Left hindlimb (tissue), 1 donor: ENCODE data around the gene NHEJ1.

ENCODE experiments used
- DNase-seq: peaks from one replicate; pipeline ENCODE4 v3.0.0-alpha.2; 2018

The NHEJ1 gene

DNA sequence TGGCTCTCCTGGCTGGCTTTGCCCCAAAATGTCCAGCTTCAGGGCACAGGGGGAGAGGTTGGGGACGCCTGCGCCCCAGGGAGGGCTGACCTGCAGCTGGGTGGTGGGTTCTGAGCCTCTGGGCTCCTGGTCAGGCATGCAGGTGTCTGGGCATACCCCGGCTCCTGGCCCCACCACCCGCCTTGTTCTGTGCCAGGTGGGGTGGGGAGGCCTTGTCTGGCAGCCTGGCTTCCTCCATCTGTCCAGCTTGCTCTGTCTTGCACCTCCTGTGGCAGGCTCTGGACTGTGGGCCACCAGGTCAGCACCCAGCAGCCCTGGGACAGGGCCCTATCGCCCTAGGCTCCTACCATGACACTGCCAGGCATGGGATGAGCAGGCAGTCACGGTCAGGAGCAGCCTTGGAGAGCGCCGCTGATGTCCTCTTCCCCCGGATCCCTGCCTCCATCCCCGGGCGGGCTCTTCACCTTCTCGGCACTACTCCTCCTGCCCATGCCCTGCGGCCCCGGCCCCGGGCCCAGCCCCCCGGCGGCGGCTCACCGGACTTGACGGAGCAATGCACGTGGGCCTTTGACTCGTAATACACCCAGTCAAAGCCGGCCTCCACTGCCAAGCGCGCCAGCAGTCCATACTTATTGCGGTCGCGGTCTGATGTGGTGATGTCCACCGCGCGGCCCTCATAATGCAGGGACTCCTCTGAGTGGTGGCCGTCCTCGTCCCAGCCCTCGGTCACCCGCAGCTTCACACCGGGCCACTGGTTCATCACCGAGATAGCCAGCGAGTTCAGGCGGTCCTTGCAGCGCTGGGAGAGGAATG lies 103.5 kb downstream of the NHEJ1 start:
- no peak for DNase-seq

DNA sequence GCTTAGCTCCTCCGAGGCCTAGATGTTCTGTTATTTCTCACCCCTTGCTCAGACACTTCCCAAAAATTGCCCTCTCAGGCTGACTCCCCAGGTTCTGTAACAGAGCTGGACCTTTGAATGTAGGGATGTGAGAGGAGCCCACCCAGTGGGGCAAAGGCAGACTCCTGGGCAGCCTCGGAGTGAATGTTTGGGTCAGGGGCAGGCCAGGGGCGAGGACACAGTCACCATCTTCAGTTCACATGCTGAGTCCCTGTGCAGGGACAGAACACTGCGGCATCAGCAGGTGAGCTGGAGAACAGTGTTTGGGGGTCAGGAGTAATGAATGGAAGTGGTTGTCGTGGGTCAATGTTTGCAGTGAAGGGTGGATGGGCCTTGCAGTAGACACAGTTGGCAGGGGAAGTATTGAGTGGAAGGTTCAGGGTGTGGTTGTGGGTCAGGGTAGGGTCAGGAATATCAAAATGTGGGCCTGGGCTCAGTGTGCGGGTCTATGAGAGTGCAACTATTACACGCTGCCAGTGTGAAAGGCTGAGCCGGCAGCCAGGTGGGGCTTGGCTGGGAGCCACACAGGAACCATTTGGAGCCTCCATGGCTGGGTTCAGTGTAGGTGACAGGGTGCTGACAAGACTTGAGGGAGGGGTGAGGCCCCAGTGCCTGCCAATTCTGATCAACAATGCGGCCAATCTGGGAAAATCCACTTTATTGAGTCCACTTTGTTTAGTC lies 104.3 kb downstream of the NHEJ1 start:
- DNase-seq, result no peak

DNA sequence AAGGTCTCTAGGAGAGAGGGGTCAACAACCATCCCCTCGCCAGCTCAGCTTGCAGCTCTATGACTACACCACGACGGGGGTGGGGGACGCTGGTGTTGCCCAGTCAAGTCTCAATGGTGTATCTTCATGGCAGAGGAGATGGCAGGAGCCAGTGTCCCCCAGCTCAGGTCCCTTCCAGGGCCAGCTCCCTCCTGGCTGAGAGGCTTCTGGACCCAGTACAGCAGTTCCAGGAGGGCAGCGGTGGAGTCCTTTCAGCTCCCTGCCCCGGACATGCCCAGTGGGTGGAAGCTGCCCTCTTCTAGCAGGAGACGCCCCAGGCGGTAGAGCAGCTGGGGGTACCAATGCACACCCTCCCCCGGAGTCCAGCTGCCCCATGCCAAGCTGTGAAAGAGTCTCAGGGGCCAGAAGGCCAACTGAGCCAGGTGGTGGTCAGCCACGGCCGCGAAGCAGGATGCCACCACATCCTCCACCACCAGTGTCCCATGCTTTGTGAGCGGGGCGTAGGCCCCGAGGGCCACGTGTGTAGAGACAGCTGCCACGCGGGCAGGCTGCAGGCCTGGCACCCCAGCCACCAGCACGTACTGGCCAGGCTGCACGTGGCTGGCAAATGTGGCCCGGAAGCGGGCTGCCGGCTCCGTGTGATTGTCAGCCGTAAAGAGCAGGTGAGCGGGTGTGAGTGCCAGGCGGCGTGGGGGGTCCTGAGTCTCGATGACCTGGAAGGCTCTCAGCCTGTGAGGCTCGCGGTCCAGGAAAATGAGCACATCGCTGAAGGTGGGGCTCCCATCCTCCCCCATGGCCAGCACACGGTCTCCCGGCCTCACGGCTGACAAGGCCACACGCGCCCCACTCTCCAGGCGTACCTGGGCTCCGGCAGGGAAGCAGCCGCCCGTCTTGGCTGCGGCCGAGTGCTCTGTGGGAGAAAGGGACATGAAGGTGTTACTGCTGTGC lies 105.4 kb downstream of the NHEJ1 start:
- DNase-seq, result no peak

DNA sequence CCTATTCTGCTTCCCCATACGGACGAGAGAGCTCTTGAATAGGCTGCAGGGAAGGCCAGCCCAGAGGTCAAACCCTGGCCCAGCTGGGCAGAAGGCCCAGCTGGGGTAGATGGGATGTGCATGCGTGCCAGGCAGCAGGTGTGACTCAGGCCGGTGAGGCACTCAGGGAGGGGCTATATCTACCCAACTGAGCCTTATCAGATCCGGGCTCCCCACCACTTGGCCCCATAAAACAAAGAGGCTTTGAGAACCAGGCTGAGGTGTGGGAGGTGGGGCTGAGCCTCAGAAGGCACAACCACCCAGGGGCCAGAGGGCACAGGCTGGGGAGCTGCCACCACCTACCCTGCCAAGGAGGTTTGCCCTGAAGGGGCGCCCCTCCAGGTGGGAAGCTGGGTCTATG lies 111.3 kb downstream of the NHEJ1 start:
- DNase-seq, result no peak

DNA sequence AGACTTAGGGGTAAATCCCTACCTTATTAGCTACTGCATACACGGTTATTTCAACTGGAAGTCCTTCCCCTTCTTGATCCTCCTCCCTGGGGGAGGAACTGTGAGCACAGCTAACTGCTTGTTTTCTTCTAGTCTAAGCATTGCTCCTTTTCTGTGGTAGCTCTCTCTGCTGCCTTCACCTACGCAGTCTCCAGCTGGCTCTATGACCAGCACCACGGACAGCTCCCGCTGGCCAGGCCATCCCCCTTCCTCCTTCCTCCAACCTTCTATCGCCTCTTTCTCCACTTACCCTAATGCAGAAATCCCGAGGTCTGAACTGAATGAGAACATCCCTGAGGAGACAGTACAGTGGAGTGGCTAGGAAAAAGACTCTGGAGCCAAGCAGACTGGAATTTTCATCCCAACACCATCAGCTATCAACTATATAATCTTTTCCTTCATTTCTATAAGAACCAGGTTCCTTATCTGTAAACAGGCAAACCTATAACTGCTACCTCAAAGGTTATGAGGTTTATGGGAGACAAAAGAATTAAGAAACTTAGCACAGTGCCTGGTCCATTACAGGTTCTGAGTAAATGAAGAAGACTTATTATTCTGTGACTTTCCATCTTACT lies 114.6 kb downstream of the NHEJ1 start:
- DNase-seq, result peak; percentile 62

DNA sequence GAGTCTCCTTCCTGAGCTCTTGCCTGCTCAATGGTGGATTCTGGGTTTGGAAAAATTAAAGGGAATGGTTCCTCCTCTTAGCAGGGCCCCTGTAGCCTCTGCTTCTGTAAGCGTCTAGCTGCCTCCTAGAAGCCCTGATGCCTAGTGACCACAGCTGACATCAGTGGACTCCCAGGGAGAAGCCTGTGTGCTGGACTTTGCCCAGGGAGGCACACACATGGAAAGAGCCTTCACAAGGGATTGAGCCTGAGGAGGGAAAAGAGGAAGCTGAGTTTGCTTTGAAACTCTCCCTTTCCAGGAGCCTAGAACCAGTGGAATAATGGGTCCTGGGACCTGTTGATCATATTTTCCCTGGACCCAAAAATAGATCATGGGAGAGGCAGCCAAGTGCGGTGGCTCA lies 117.9 kb downstream of the NHEJ1 start:
- no peak for DNase-seq

DNA sequence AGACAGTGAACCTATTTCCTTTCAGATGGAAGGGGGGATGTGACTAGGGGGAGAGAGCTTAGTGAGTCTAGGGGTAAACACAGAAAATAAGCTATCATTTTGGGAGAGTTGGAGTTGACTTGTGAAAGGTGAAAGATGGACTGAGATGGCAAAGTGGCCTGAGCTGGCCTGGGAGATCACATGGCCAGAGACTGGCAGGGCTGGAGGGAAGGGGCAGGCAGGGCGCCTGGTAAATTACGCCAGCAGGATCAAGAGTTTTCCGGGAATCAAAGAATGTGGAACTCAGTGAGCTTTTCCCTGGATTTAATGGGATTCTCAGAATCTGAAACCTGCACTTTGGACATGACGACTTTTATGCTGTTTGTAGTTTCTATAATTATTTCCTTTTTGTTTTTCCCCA lies 118.5 kb downstream of the NHEJ1 start:
- DNase-seq, result no peak

DNA sequence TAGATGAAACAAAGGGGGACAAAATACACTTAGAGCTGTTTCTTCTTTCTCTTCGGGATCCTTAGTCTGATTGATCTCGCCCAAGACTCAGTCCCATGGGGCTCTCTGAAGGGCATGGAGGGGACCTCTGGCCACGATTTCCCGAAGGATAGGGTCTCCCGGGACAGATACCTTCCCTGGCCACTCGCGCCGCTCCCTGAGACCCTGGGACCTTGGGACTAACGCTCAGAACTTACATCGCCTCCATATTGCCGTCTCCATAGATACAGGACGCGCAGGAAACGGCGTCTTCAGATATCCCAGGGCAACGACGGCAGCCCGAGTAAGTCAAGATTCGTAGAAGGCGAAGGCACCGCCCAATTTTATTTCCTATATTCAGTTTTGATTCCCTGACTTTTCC lies 119.4 kb downstream of the NHEJ1 start, which contains the start of gene CFAP65:
Gene CFAP65, minus strand, starts transcription at position 265 of the 400 bp plus-strand sequence. CDS start 2,468 bp downstream, outside the sequence.
- DNase-seq, result no peak

DNA sequence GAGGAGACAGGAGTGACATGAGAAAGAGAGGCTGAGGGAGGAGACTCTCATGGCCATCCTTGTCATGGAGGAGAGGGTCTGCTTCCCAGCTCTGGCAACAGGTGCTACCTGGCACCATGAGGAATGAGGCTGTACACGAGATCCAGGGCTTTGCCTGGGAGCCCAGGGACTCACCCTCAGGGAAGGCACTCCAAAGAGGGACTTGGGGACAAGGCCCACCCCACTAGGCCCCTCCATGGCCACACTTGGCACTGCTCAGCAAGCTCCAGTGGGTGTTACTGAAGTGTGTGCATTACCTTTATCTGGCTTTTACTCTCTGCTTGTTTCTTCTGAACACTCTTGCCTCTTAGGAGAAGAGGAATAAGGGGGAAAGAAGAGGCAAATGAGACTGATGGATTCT lies 122.0 kb downstream of the NHEJ1 start:
- no peak for DNase-seq

DNA sequence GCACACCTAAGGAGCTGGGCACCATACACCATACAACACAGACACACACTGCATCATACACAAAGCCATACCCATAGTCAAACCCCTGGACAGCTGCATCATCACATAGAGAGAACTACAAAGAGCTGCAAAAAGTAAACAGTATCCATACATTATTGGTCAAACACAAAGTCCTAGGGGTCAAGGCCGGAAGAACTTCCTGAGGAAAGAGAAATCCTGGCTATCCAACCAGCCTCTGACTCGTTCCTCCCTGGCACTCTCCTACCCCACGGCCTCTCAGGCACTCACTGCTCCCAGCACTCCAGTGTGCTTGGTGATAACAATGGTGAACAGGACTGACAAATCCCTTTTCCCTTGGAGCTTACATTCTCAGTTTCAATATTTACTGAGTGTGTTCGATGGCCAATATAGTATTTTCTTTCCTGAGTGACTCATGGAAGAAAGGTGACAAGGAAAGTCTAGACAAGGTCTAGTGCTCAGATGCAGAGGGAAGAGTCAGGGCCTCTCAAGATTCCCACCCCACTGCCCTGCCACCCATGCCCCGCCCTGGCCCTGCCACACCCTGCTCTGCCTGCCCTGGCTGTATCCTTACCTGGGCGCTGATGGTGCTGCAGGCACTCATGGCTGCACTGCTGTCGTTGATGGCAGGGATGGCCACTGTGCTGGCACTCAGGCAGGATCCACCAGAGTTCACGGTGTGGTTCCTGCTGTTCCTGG lies 122.7 kb downstream of the NHEJ1 start:
- no peak for DNase-seq

DNA sequence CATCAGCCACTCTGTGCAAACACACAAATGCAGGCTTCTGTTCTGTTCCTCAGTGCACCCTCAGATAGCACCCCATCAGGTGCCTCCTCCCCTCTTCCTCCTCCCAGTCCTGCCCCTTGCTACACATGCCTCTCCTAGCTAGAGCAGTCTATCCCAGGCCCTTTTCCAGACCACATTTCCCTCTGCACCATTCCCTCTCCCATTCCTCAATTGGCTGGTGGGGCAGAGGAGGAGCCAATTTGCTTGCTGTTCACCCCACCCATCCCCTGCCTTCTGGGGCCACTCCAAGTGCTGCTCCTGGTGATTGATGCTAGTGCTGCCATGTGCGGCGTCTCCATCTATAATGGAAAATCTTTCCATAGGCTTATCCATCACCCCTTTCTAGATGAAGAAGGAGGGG lies 124.7 kb downstream of the NHEJ1 start:
- no peak for DNase-seq

DNA sequence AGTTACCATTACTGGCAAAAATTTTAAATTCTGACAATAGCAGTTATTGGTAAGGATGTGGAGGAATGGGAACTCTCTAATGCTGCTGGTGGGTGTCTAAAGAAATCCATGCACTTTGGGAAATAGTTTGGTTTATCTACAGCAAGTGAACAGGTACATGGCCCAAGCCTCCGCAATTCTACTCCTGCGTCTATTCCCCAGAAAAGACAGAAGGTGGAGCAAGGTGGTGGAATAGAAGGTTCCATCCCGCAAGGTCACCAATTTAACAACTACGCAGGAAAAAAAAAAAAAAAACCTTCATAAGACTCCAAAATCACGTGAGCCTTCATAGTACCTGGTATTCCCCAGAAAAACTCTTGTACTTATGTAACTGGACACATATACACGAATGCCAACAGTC lies 125.8 kb downstream of the NHEJ1 start:
- no peak for DNase-seq

DNA sequence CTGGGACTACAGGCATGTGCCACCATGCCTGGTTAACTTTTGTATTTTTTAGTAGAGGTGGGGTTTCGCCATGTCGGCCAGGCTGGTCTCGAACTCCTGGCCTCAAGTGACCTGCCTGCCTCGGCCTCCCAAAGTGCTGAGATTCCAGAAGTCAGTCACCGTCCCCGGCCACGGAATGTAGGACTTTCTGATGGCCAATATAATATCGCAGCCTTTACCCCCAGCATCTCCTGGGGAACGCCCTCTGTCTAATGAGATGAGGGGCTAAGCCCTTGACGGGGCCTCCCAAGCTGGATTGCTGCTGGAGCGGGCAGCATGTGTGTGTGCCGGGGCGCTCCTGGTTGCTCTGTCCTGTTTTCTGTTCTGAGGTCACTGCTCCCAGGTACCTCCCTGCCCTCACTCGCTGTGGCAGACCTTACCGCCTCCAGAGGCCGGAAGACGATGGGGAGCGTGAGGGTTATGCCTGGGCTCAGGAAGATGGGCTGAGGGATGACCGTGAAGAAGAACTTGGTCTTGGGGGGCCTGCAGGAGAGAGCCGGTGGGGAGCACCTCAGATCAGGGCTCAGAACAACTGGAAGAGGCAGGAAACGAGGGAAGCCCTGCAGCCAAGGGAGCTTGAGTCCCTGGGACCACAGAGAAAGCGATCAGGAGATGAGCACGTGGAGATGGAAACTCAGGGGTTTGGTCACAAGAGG lies 128.4 kb downstream of the NHEJ1 start:
- DNase-seq, result no peak

DNA sequence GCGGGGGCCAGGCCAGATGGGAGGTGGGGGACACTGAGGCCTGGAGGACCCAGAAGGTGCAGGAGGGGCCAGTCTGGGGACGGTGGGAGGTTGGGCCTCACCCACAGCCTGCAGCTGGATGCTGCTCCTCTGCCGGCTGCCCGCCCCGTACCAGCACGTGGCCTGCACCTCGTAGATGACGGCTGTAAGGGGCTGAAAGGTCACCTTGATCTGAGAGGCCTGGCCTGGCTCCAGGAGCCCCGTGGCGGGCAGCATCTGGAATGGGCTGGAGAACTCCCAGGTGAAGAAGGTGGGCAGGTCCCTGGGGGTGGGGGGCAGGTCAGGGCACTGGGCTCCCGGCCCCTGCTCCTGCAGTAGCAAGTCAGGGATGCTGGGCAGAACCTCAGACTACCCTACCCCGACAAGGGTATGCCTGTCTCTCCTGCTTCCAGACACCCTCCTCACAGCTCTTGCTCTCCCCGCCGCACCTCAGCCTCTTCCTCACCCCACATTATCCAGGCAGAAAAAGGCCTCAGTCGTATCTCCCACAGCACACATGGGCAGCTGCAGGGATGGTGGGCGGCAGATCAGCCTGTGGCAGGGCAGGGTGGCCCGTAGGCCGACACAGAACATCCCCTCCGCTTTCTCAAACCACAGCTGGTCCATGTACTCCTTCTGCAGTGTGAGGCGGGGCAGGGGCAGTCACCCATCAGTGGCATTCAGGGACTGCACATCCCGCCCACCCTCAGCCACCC lies 129.4 kb downstream of the NHEJ1 start:
- DNase-seq, result no peak

DNA sequence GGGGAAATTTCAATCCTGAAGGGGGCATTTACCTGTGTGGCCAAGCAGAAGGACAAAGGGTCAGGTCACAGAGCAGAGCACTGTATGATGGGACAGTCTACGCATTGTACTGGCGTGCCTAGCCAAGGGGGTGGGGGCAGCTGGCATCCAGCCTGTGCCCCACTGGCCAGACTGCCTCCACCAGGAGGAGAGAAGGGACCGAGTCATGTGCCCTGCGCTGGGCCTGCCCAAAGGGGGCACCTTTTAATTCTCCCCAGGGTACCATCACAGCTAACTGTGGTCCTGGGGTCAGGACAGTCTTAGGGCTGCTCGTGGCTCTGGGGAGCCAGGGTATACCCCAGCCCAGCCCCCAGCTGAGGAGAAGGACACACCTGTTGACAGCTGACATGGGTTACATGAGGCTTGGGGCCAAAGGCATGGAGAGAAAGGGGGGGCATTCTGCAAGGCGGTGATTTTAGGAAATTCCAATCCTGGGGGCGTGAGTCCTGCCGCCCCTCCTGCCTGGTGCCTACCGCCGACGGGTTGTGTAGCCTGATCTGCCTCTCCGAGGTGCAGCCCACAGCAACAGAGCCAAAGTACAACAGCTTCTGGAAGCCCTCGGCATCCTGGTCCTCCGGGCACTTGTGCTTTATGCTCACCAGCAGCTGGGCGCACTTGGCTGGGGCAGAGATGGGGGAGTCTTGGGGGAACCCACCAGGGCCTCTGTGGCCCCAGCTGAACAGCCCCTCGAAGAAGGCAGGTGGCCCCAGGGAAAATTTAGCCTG lies 130.3 kb downstream of the NHEJ1 start:
- no peak for DNase-seq

DNA sequence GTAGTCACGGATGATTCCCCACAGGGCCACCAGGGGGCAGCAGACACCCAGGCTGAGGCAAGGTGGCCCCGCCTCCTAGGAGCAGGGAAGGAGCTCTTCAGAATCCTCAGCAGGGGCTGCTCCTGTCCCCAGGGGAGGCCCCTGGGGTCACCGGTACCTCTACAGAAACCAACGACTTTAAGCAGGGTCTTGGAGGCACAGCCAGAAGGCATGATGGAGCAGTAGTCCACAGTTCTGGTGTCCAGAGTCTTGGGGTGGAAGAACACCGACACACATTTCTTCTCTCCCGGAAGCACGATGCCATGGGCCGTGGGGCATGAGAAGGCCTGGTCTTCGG lies 130.8 kb downstream of the NHEJ1 start:
- DNase-seq, result peak; percentile 79

DNA sequence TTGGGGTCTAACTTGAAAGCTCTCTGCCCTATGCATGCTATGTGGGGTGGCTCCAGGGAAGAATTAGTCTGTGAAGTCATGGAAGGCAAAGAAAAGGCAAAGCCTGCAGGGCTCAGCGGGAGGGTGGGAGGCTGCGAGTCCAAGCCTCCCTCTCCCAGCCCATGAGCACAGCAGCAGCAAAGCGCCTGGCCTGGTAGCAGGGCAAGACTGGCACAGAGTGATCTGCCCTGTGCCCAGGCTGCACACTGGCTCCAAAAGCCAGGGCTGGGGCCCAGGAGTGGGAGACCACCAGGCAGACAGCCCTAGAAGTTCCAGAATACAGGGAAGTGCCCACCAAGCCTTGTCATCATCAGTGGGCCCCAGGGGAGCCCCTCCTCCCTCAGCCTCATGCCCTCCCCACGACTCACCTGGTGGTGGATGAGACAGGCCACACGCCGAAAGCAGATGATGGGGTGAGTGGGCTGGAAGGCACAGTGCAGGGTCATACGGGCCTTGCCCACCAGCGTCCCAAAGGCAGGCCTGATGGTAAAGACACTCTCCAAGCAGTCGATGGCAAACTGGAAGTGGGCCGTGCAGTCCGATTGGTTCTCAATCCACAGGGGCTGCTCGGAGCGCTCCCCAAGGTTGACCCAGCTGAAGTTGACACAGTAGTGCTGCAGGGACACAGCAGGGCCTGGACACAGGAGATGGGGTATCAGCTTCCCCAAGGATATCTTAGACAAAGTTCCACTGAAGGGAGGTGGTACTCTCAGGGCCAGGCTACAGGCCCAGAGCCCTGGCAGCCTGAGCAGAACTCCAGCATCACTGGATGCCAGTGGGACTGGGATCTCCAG lies 131.4 kb downstream of the NHEJ1 start:
- DNase-seq, result no peak

DNA sequence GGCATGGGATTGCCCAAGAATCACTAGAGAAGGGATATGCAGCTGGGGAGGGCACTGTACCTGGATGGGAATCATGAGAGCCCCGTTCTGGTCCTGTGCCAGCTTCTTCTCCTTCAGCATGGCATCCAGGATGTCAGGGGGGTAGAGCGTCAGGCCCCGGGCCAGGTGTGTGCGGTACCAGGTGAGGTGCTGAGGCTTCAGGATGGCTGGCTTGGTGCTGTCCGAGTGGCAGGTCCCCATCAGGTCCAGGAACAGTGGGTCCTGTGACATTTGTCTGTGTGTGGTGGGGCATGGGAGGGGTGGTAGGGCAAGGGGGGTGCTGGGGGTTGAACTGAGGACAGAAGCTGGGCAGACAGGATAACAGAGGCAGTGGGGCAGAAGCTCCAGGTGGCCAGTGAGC lies 132.5 kb downstream of the NHEJ1 start:
- no peak for DNase-seq

DNA sequence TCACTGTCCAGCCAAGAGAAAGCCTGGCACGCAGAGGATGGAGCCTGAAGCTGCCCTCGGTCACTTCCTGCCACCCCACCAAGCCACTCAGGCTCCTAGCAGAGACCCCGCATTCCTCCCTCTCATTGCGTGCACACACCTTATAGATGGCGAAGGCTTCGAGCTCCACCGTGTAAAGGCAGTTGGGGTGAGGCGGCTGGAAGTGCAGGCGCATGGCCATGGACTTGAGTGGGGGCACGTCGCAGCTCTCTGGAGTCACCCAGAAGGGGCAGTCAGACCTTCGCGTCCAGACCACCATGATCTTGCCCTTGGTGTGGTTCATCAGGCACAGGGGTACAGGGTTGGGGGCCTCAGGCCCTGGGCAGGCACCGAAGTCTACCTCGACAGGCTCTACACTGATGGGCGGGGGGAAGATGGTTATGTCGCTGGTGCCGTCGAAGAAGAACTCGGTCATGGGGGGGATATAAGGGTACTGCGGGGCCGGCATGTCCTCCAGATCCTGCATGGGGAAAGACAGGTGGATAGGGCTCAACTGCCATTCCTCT lies 133.0 kb downstream of the NHEJ1 start:
- DNase-seq, result no peak
